GM18511 (cell line): ENCODE measurements around the gene OR10K2.
"Not testable (repeated sequence)": the region's sequence is repeated elsewhere in the genome, so short reads cannot be mapped to it uniquely, and the experiment has no call there.

Source experiments
- ATAC-seq: cut with Tn5 transposase; IDR thresholded peaks from one replicate; pipeline ENCODE4 v1.9.1; 2021; ENCODE audit warnings: mild to moderate bottlenecking, moderate library complexity; ENCODE audit not compliant: unreplicated experiment

OR10K2 gene

GRCh38 chr1:158426137-158426536, at the start of gene OR10K2:
OR10K2 (minus strand) TSS chr1:158426237; CDS start chr1:158420866, 5,371 bp downstream.
- ATAC-seq = no peak

DNA sequence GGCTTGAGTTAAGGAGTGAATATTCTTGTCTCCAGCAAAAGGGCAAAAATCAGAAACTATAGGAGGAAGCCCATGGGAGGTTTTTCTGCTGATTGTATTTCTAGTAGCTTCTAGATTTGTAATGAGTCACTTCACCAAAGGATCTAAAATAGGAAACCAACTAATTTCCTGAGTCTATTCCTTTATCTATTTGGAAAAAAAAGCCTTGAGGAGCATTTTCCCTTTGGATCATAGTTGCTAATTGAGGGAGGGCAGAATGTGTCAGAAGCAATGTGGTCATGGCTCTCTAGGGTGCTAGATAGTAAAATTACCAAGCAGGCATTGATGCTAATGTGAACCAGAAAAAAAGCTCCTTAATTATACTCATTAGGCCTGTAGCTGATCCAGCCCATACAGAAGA, 45.9 kb upstream of the OR10K2 start, which contains the start of gene OR10R2:
OR10R2 (plus strand) TSS at position 301 of the 400 bp plus-strand sequence. CDS start 106 bp downstream, outside the sequence.
- ATAC-seq = no peak

DNA sequence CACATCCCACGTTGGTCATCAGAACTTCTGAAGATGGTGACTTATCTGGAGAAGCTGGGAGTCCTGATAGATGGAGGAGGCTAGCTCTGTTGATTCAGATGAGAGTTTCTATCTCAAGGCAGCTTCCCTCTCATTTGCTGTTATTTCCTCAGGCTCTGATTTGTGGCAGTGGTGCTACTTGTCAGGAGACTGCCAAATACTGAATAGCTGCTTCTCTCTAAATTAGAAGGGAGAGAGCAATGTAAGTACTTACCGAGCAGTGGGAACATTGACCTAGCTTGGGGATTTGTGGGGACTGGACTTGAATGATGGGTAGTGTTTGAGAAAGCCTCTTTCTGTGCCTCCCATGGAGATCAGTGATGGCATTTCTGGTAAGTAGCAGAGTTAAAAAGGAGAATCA, 35.5 kb upstream of the OR10K2 start, which contains the start of gene OR10K1:
OR10K1 (plus strand) TSS at position 301 of the 400 bp plus-strand sequence. CDS start 3,728 bp downstream, outside the sequence.
- ATAC-seq = no peak

- no peak for ATAC-seq
Observed at GRCh38 chr1:158458263-158458662, 32.2 kb upstream of the OR10K2 start.

- no peak for ATAC-seq
Observed at GRCh38 chr1:158457246-158457645, 31.2 kb upstream of the OR10K2 start.

- ATAC-seq = no peak
Observed at GRCh38 chr1:158454537-158454936, 28.5 kb upstream of the OR10K2 start.

- ATAC-seq = no peak
Observed at GRCh38 chr1:158445376-158445775, 19.3 kb upstream of the OR10K2 start.

GRCh38 chr1:158434741-158435140, 8.7 kb upstream of the OR10K2 start:
- ATAC-seq = no peak

GRCh38 chr1:158430163-158430562, 4.1 kb upstream of the OR10K2 start:
- not testable (repeated sequence) for ATAC-seq

- no peak for ATAC-seq
Observed at GRCh38 chr1:158425027-158425426, 1.0 kb downstream of the OR10K2 start.

GRCh38 chr1:158422212-158422611, 3.8 kb downstream of the OR10K2 start:
- ATAC-seq = no peak

GRCh38 chr1:158417586-158417985, 8.5 kb downstream of the OR10K2 start:
- no peak for ATAC-seq

- ATAC-seq = no peak
Observed at GRCh38 chr1:158414651-158415345, 11.2 kb downstream of the OR10K2 start.

GRCh38 chr1:158407092-158407491, 18.9 kb downstream of the OR10K2 start:
- no peak for ATAC-seq

- ATAC-seq = no peak
Observed at GRCh38 chr1:158400871-158401270, 25.2 kb downstream of the OR10K2 start.

GRCh38 chr1:158398818-158399514, 27.1 kb downstream of the OR10K2 start, which contains the start of gene OR10T2:
OR10T2 (minus strand) TSS chr1:158399466; CDS start chr1:158399466, 0 bp downstream.
- ATAC-seq = no peak

DNA sequence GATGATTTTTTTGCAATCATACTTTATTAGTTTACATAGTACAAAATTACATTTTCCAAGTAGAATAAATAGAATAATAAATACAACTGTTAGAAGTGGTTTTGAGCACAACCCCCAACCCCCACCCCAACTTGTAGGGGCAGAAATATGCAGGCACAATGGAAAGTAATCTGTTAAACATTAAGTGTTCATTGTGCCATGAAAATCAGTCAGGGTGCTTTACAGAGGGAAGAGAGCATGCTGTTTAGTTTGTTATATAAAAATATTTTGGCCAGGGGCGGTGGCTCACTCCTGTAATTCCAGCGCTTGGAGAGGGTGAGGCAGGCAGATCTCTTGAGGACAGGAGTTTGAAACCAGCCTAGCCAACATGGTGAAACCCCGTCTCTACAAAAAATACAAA, 29.4 kb downstream of the OR10K2 start:
- no peak for ATAC-seq

GRCh38 chr1:158393476-158393875, 32.6 kb downstream of the OR10K2 start:
- ATAC-seq = no peak

DNA sequence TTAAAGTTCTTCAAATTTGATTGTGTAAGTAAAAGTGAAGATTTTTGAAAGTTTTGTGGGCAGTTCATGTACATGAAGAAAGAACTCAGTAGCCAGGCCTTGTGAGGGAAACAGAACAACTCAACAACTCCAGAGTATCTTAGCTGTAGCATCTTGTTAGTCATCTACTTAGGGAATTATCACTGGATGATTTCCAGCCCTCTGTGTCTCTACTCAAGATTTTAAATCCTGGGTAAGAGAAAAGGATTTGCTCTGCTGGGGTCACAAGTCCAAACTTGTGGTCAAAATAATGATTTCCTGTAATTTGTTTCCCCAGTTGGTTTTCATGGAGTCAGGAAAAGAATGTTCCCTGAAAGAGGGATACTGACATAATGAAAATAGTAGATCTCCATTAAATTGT, 34.9 kb downstream of the OR10K2 start:
- ATAC-seq = no peak

DNA sequence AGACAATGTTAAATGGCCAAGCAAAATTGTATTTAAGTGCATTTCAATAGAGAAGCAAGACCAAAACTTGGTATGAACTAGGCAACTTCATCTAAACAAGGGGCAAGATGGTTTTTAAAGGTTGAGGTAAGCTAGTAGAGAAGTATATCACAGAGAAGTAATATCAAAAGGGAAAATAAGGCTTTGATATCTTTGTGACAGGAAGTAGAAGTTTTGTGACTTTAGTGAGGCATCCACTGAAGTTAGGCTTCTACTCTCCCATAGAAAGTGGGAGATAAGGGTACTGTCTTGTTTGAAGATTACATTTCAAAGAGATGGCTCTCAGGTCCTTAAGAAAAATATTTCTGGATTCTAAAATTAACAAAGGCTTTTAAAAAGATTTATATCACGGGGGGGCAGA, 35.7 kb downstream of the OR10K2 start:
- no peak for ATAC-seq

- ATAC-seq = no peak
Observed at GRCh38 chr1:158374860-158375259, 51.2 kb downstream of the OR10K2 start.

DNA sequence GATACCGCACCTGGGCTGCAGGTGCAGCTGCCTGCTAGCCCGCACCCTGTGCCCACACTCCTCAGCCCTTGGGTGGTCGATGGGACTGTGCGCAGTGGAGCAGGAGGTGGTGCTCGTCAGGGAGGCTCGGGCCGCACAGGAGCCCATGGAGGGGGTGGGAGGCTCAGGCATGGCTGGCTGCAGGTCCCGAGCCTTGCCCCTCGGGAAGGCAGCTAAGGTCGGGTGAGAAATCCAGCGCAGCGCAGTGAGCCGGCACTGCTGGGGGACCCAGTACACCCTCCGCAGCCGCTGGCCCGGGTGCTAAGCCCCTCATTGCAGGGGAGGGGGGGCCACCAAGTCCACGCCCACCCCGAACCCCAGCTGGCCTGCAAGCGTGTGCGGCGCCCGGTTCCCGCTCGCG, 51.9 kb downstream of the OR10K2 start:
- not testable (repeated sequence) for ATAC-seq
